ENCODE results near the gene KCNJ14.

DNA sequence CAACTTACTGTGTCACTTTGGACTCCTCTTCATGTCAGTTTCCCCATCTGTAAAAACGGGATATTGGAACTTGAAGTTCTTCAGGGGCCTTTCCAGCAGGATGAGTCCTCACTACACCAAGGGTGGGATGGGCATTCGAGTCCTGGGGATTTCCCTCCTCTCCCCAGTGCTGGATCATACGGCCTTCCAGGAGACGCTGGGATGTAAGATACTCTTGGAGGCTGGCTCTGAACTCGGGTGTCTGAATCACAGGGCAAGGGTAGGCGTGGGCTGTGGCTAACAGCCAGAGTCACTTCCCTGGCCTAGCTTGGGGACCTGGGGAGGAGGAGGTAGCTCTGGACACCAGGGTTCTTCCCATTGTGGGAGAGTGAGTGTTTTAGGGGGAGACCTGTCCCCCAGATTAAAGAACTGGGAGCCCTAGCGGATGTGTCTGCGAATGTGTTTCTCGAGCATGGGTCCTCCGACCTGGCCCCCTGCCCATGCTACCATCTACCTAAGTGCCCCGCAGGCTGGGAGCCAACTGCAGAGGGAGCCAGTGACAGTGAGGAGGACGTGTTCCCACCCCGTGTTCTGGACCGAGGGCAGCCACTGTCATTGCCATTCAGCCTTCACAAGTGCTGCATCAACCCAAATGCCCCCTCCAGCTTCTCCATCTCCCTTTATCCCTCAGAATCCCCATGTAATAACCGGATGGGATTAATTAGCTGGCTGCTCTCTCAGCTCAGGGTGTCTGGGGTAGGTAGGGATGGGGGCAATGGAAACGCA is 11.4 kb downstream of the KCNJ14 start:
- TF ChIP-seq, protein P1, sequence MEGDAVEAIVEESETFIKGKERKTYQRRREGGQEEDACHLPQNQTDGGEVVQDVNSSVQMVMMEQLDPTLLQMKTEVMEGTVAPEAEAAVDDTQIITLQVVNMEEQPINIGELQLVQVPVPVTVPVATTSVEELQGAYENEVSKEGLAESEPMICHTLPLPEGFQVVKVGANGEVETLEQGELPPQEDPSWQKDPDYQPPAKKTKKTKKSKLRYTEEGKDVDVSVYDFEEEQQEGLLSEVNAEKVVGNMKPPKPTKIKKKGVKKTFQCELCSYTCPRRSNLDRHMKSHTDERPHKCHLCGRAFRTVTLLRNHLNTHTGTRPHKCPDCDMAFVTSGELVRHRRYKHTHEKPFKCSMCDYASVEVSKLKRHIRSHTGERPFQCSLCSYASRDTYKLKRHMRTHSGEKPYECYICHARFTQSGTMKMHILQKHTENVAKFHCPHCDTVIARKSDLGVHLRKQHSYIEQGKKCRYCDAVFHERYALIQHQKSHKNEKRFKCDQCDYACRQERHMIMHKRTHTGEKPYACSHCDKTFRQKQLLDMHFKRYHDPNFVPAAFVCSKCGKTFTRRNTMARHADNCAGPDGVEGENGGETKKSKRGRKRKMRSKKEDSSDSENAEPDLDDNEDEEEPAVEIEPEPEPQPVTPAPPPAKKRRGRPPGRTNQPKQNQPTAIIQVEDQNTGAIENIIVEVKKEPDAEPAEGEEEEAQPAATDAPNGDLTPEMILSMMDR (IDR thresholded peaks at IDR 0.05; ENCODE audit: poor library complexity, severe bottlenecking), result no peak
- TF ChIP-seq EZH2 (IDR thresholded peaks at IDR 0.05; ENCODE audit: borderline replicate concordance, insufficient read depth, low read length, poor library complexity, severe bottlenecking), result no peak
- TF ChIP-seq POLR2AphosphoS5 (IDR thresholded peaks at IDR 0.05), result no peak
